ENCODE data around the gene SRPK2. TPM values are rescaled to one million over a fixed set of nuclear protein-coding genes. Genes with fewer than 3 reads are reported as not detected.

Gene SRPK2
- total RNA-seq, 5 donors from 2014 or later (not counting 1 experiment from before 2014, with no cell fraction given) = 41.6 to 71.4 (median 46.9) TPM

- Mint-ChIP-seq H3K27me3 (no peaks in the 10 kb centered on the region), H3K9me3 (no peaks in the 10 kb centered on the region), H3K4me1 (peaks cover 18 to 27% (median 27%) of the 10 kb centered on the region in 3 donors), H3K4me3 (no peak overlapping the region), H3K36me3 (peaks cover 7% of the 10 kb centered on the region), H3K27ac (no peak overlapping the region)
- CTCF ChIA-PET = no interaction called here
- DNase-seq (no peak), ATAC-seq (replicated peaks in 1 of 4) (no peak)
- Histone ChIP-seq H3K9me3 (no peaks in the 10 kb centered on the region), H3K4me3 (ENCODE audit: control insufficient read depth in 1 of 2, extremely low read depth in 1 of 2, low read length in 1 of 2) (no peak overlapping the region), H3K4me1 (ENCODE audit: control insufficient read depth in 1 of 2, extremely low read depth in 1 of 2, insufficient read depth in 2 of 2, low read length in 2 of 2) (no peaks in the 10 kb centered on the region), H3K27ac (ENCODE audit: low read length) (no peak overlapping the region), H3K36me3 (ENCODE audit: control insufficient read depth in 2 of 2, extremely low read depth in 1 of 2, insufficient read depth in 1 of 2, low read length in 1 of 2) (peaks cover 0 to 9% of the 10 kb centered on the region in 2 donors), H3K27me3 (replicated peaks in 1 of 2; ENCODE audit: control insufficient read depth in 2 of 2, extremely low read depth in 1 of 2, insufficient read depth in 2 of 2, low read length in 1 of 2) (no peaks in the 10 kb centered on the region)
- POLR2A ChIA-PET = no interaction called here
- 98% methylated on average over 5 of the region's 6 CpGs for WGBS (ENCODE audit: insufficient coverage)
Observed at GRCh38 chr7:105277341-105277740, 111.4 kb downstream of the SRPK2 start.

GRCh38 chr7:105270117-105270516 lies 118.6 kb downstream of the SRPK2 start:
- H3K36me3 Mint-ChIP-seq = peaks cover under 1% of the 10 kb centered on the region
- peaks cover 58 to 65% (median 61%) of the 10 kb centered on the region in 3 donors for H3K4me1 Mint-ChIP-seq
- Histone ChIP-seq H3K4me1 (ENCODE audit: control insufficient read depth in 1 of 2, extremely low read depth in 1 of 2, insufficient read depth in 2 of 2, low read length in 2 of 2) (peaks cover 5 to 25% of the 10 kb centered on the region in 2 experiments), H3K27me3 (replicated peaks in 1 of 2; ENCODE audit: control insufficient read depth in 2 of 2, extremely low read depth in 1 of 2, insufficient read depth in 2 of 2, low read length in 1 of 2) (no peaks in the 10 kb centered on the region), H3K9me3 (no peaks in the 10 kb centered on the region), H3K4me3 (ENCODE audit: control insufficient read depth in 1 of 2, extremely low read depth in 1 of 2, low read length in 1 of 2) (no peak overlapping the region), H3K27ac (ENCODE audit: low read length) (no peak overlapping the region), H3K36me3 (ENCODE audit: control insufficient read depth in 2 of 2, extremely low read depth in 1 of 2, insufficient read depth in 1 of 2, low read length in 1 of 2) (no peaks in the 10 kb centered on the region)
- ChIA-PET CTCF (interaction anchor here in 1 of 2 donors (0.7 kb wide), 1 partner anchor 64 kb away, joined by 4 read pairs; no protein-coding TSS in a partner anchor), POLR2A (interaction anchor here in 1 of 2 donors (0.6 kb wide), 2 partner anchors 29 to 407 kb away, joined by 3 to 4 read pairs; no protein-coding TSS in a partner anchor)
- no peaks in the 10 kb centered on the region for H3K27me3 Mint-ChIP-seq
- peak in 1 of 4 experiments; percentile 51 for ATAC-seq (replicated peaks in 1 of 4)
- 85% methylated on average over 4 of the region's 9 CpGs for WGBS (ENCODE audit: insufficient coverage)
- no peaks in the 10 kb centered on the region for H3K9me3 Mint-ChIP-seq
- DNase-seq = peak in 10 of 35 experiments; percentile 2 to 20 (median 5)
- peak overlapping the region in 1 of 2 donors; percentile 90 for H3K27ac Mint-ChIP-seq
- peak overlapping the region; percentile 53 to 87 (median 84) for H3K4me3 Mint-ChIP-seq

GRCh38 chr7:105269397-105269796 lies 119.3 kb downstream of the SRPK2 start:
- peaks cover 5 to 26% of the 10 kb centered on the region in 2 experiments for H3K4me1 ChIP-seq (ENCODE audit: control insufficient read depth in 1 of 2, extremely low read depth in 1 of 2, insufficient read depth in 2 of 2, low read length in 2 of 2)
- no peaks in the 10 kb centered on the region for H3K36me3 ChIP-seq (ENCODE audit: control insufficient read depth in 2 of 2, extremely low read depth in 1 of 2, insufficient read depth in 1 of 2, low read length in 1 of 2)
- Mint-ChIP-seq H3K4me1 (peaks cover 65 to 70% (median 65%) of the 10 kb centered on the region in 3 donors), H3K27ac (peak overlapping the region; percentile 90 to 95), H3K4me3 (peak overlapping the region; percentile 84 to 90 (median 87)), H3K36me3 (no peaks in the 10 kb centered on the region), H3K27me3 (no peaks in the 10 kb centered on the region), H3K9me3 (no peaks in the 10 kb centered on the region)
- no peaks in the 10 kb centered on the region for H3K27me3 ChIP-seq (replicated peaks in 1 of 2; ENCODE audit: control insufficient read depth in 2 of 2, extremely low read depth in 1 of 2, insufficient read depth in 2 of 2, low read length in 1 of 2)
- ATAC-seq (replicated peaks in 1 of 4) (peak; percentile 44 to 61 (median 50)), DNase-seq (peak in 1 of 35 experiments; percentile 21)
- H3K9me3 ChIP-seq = no peaks in the 10 kb centered on the region
- peak overlapping the region; percentile 47 to 66 for H3K4me3 ChIP-seq (ENCODE audit: control insufficient read depth in 1 of 2, extremely low read depth in 1 of 2, low read length in 1 of 2)
- H3K27ac ChIP-seq (ENCODE audit: low read length) = peak overlapping the region; percentile 44
- ChIA-PET POLR2A (interaction anchor here in 1 of 2 donors (0.6 kb wide), 1 partner anchor 408 kb away, joined by 3 read pairs; no protein-coding TSS in a partner anchor), CTCF (interaction anchor here in 1 of 2 donors (1.5 kb wide), 1 partner anchor 77 kb away, joined by 3 read pairs; no protein-coding TSS in a partner anchor)
- WGBS (ENCODE audit: insufficient coverage) = no CpG with 5 or more reads among the region's 3 CpGs

GRCh38 chr7:105268511-105269392 lies 120.0 kb downstream of the SRPK2 start:
- peak overlapping the region; percentile 84 to 90 (median 87) for H3K4me3 Mint-ChIP-seq
- ChIA-PET POLR2A (no interaction called here), CTCF (interaction anchor here (0.6 to 1.5 kb wide), 3 partner anchors 78 to 268 kb away, joined by 3 to 4 read pairs (median 3); no protein-coding TSS in a partner anchor)
- no peaks in the 10 kb centered on the region for H3K9me3 Mint-ChIP-seq
- 0% methylated on average over 1 of the region's 6 CpGs for WGBS (ENCODE audit: insufficient coverage)
- H3K4me1 Mint-ChIP-seq = peaks cover 71 to 76% (median 71%) of the 10 kb centered on the region in 3 donors
- ATAC-seq (replicated peaks in 1 of 4) = peak; percentile 76 to 80 (median 78)
- peak overlapping the region; percentile 44 for H3K27ac ChIP-seq (ENCODE audit: low read length)
- H3K4me1 ChIP-seq (ENCODE audit: control insufficient read depth in 1 of 2, extremely low read depth in 1 of 2, insufficient read depth in 2 of 2, low read length in 2 of 2) = peaks cover 5 to 26% of the 10 kb centered on the region in 2 experiments
- no peaks in the 10 kb centered on the region for H3K36me3 Mint-ChIP-seq
- no peaks in the 10 kb centered on the region for H3K36me3 ChIP-seq (ENCODE audit: control insufficient read depth in 2 of 2, extremely low read depth in 1 of 2, insufficient read depth in 1 of 2, low read length in 1 of 2)
- peak overlapping the region; percentile 90 to 95 for H3K27ac Mint-ChIP-seq
- no peaks in the 10 kb centered on the region for H3K27me3 Mint-ChIP-seq
- H3K27me3 ChIP-seq (replicated peaks in 1 of 2; ENCODE audit: control insufficient read depth in 2 of 2, extremely low read depth in 1 of 2, insufficient read depth in 2 of 2, low read length in 1 of 2) = no peaks in the 10 kb centered on the region
- H3K9me3 ChIP-seq = no peaks in the 10 kb centered on the region
- DNase-seq = peak in 4 of 35 experiments; percentile 3 to 50 (median 10)
- H3K4me3 ChIP-seq (ENCODE audit: control insufficient read depth in 1 of 2, extremely low read depth in 1 of 2, low read length in 1 of 2) = peak overlapping the region; percentile 47 to 66

GRCh38 chr7:105268056-105268455 lies 120.7 kb downstream of the SRPK2 start:
- no CpG with 5 or more reads among the region's 1 CpG for WGBS (ENCODE audit: insufficient coverage)
- H3K27ac Mint-ChIP-seq = peak overlapping the region; percentile 90 to 95
- H3K9me3 ChIP-seq = no peaks in the 10 kb centered on the region
- no peaks in the 10 kb centered on the region for H3K27me3 Mint-ChIP-seq
- peak overlapping the region; percentile 47 to 66 for H3K4me3 ChIP-seq (ENCODE audit: control insufficient read depth in 1 of 2, extremely low read depth in 1 of 2, low read length in 1 of 2)
- H3K27ac ChIP-seq (ENCODE audit: low read length) = peak overlapping the region; percentile 44
- H3K36me3 ChIP-seq (ENCODE audit: control insufficient read depth in 2 of 2, extremely low read depth in 1 of 2, insufficient read depth in 1 of 2, low read length in 1 of 2) = no peaks in the 10 kb centered on the region
- H3K36me3 Mint-ChIP-seq = no peaks in the 10 kb centered on the region
- H3K4me1 Mint-ChIP-seq = peaks cover 71 to 78% (median 78%) of the 10 kb centered on the region in 3 donors
- ChIA-PET CTCF (interaction anchor here (0.5 to 1.5 kb wide), 3 partner anchors 25 to 230 kb away, joined by 3 read pairs; no protein-coding TSS in a partner anchor), POLR2A (interaction anchor here in 1 of 2 donors (0.5 kb wide), 1 partner anchor 204 kb away, joined by 3 read pairs; no protein-coding TSS in a partner anchor)
- peaks cover 5 to 26% of the 10 kb centered on the region in 2 experiments for H3K4me1 ChIP-seq (ENCODE audit: control insufficient read depth in 1 of 2, extremely low read depth in 1 of 2, insufficient read depth in 2 of 2, low read length in 2 of 2)
- H3K9me3 Mint-ChIP-seq = no peaks in the 10 kb centered on the region
- ATAC-seq (replicated peaks in 1 of 4) (peak; percentile 41 to 67 (median 54)), DNase-seq (peak in 1 of 35 experiments; percentile 28)
- H3K27me3 ChIP-seq (replicated peaks in 1 of 2; ENCODE audit: control insufficient read depth in 2 of 2, extremely low read depth in 1 of 2, insufficient read depth in 2 of 2, low read length in 1 of 2) = no peaks in the 10 kb centered on the region
- H3K4me3 Mint-ChIP-seq = peak overlapping the region; percentile 84 to 90 (median 87)

GRCh38 chr7:105267244-105267643 lies 121.5 kb downstream of the SRPK2 start:
- Histone ChIP-seq H3K27ac (ENCODE audit: low read length) (peak overlapping the region; percentile 44), H3K9me3 (no peaks in the 10 kb centered on the region), H3K27me3 (replicated peaks in 1 of 2; ENCODE audit: control insufficient read depth in 2 of 2, extremely low read depth in 1 of 2, insufficient read depth in 2 of 2, low read length in 1 of 2) (no peaks in the 10 kb centered on the region), H3K4me3 (ENCODE audit: control insufficient read depth in 1 of 2, extremely low read depth in 1 of 2, low read length in 1 of 2) (peak overlapping the region in 1 of 2 donors; percentile 18), H3K36me3 (ENCODE audit: control insufficient read depth in 2 of 2, extremely low read depth in 1 of 2, insufficient read depth in 1 of 2, low read length in 1 of 2) (no peaks in the 10 kb centered on the region), H3K4me1 (ENCODE audit: control insufficient read depth in 1 of 2, extremely low read depth in 1 of 2, insufficient read depth in 2 of 2, low read length in 2 of 2) (peaks cover 5 to 26% of the 10 kb centered on the region in 2 experiments)
- peak overlapping the region; percentile 74 to 87 (median 84) for H3K4me3 Mint-ChIP-seq
- H3K27me3 Mint-ChIP-seq = no peaks in the 10 kb centered on the region
- ATAC-seq (replicated peaks in 1 of 4) (no peak), DNase-seq (peak in 1 of 35 experiments; percentile 25)
- peaks cover 74 to 80% (median 79%) of the 10 kb centered on the region in 3 donors for H3K4me1 Mint-ChIP-seq
- no peaks in the 10 kb centered on the region for H3K36me3 Mint-ChIP-seq
- peak overlapping the region; percentile 75 to 84 for H3K27ac Mint-ChIP-seq
- ChIA-PET CTCF (no interaction called here), POLR2A (interaction anchor here in 1 of 2 donors (0.5 kb wide), 2 partner anchors 69 to 205 kb away, joined by 3 to 9 read pairs; no protein-coding TSS in a partner anchor)
- 14% methylated on average over 1 of the region's 1 CpG for WGBS (ENCODE audit: insufficient coverage)
- no peaks in the 10 kb centered on the region for H3K9me3 Mint-ChIP-seq
